ENCODE data around the gene SEPTIN2. TPM values are rescaled to one million over a fixed set of nuclear protein-coding genes. Genes with fewer than 3 reads are reported as not detected.

SEPTIN2 gene
- total RNA-seq, 1 donor from 2014 or later = 466 TPM

GRCh38 chr2:241296767-241297166, 19.0 kb upstream of the SEPTIN2 start:
- TF ChIP-seq, protein P1, sequence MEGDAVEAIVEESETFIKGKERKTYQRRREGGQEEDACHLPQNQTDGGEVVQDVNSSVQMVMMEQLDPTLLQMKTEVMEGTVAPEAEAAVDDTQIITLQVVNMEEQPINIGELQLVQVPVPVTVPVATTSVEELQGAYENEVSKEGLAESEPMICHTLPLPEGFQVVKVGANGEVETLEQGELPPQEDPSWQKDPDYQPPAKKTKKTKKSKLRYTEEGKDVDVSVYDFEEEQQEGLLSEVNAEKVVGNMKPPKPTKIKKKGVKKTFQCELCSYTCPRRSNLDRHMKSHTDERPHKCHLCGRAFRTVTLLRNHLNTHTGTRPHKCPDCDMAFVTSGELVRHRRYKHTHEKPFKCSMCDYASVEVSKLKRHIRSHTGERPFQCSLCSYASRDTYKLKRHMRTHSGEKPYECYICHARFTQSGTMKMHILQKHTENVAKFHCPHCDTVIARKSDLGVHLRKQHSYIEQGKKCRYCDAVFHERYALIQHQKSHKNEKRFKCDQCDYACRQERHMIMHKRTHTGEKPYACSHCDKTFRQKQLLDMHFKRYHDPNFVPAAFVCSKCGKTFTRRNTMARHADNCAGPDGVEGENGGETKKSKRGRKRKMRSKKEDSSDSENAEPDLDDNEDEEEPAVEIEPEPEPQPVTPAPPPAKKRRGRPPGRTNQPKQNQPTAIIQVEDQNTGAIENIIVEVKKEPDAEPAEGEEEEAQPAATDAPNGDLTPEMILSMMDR (conservative IDR thresholded peaks at IDR 0.05) = no peak
- peaks cover 15% of the 10 kb centered on the region for H3K36me3 Mint-ChIP-seq (ENCODE audit: low read depth)
- peaks cover 23% of the 10 kb centered on the region for H3K4me1 Mint-ChIP-seq
- H3K4me3 Mint-ChIP-seq = no peak overlapping the region
- H3K27me3 Mint-ChIP-seq (ENCODE audit: low read depth) = no peaks in the 10 kb centered on the region
- H3K27ac Mint-ChIP-seq (ENCODE audit: unreplicated experiment) = peak overlapping the region; percentile 46
- H3K9me3 Mint-ChIP-seq = no peaks in the 10 kb centered on the region
- DNase-seq (ENCODE audit: low read depth, low spot score) = no peak

GRCh38 chr2:241298673-241299072, 17.1 kb upstream of the SEPTIN2 start:
- H3K4me1 Mint-ChIP-seq = peaks cover 27% of the 10 kb centered on the region
- TF ChIP-seq, protein P1 (conservative IDR thresholded peaks at IDR 0.05) = no peak
- H3K27me3 Mint-ChIP-seq (ENCODE audit: low read depth) = no peaks in the 10 kb centered on the region
- H3K27ac Mint-ChIP-seq (ENCODE audit: unreplicated experiment) = no peak overlapping the region
- H3K36me3 Mint-ChIP-seq (ENCODE audit: low read depth) = peaks cover 15% of the 10 kb centered on the region
- no peak overlapping the region for H3K4me3 Mint-ChIP-seq
- no peaks in the 10 kb centered on the region for H3K9me3 Mint-ChIP-seq
- DNase-seq (ENCODE audit: low read depth, low spot score) = no peak

- no peak overlapping the region for H3K27ac Mint-ChIP-seq (ENCODE audit: unreplicated experiment)
These were observed 15.7 kb upstream of the SEPTIN2 start for GRCh38 chr2:241300000-241300399.

DNA sequence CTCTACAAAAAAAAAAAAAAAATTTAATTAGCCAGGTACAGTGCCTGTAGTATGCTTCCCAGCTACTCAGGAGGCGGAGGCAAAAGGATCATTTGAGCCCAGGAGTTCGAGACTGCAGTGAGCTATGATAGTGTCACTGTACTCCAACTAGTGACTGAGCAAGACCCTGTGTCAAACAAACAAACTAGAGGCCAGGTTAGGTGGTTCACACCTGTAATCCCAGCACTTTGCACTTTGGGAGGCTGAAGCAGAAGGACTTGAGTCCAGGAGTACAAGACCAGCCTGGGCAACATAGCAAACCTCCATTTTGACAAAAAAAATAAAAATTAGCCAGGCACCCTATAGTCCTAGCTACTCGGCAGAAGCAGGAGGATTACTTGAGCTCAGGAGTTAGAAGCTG, 13.6 kb upstream of the SEPTIN2 start:
- H3K36me3 Mint-ChIP-seq (ENCODE audit: low read depth) = peaks cover 2% of the 10 kb centered on the region
- DNase-seq (ENCODE audit: low read depth, low spot score) = no peak
- H3K4me3 Mint-ChIP-seq = no peak overlapping the region
- TF ChIP-seq, protein P1 (conservative IDR thresholded peaks at IDR 0.05) = no peak
- H3K4me1 Mint-ChIP-seq = peaks cover 27% of the 10 kb centered on the region
- no peak overlapping the region for H3K27ac Mint-ChIP-seq (ENCODE audit: unreplicated experiment)
- H3K27me3 Mint-ChIP-seq (ENCODE audit: low read depth) = no peaks in the 10 kb centered on the region
- no peaks in the 10 kb centered on the region for H3K9me3 Mint-ChIP-seq

More at GRCh38 chr2:241300000-241300399, 15.7 kb upstream of the SEPTIN2 start:
- Mint-ChIP-seq H3K9me3 (no peaks in the 10 kb centered on the region), H3K36me3 (ENCODE audit: low read depth) (peaks cover 15% of the 10 kb centered on the region), H3K4me3 (no peak overlapping the region), H3K27me3 (ENCODE audit: low read depth) (no peaks in the 10 kb centered on the region), H3K4me1 (peaks cover 32% of the 10 kb centered on the region)
- no peak for DNase-seq (ENCODE audit: low read depth, low spot score)
- TF ChIP-seq, protein P1 (conservative IDR thresholded peaks at IDR 0.05) = no peak

- Mint-ChIP-seq H3K4me1 (peaks cover 23% of the 10 kb centered on the region), H3K9me3 (no peaks in the 10 kb centered on the region), H3K27me3 (ENCODE audit: low read depth) (no peaks in the 10 kb centered on the region)
These were observed 12.7 kb upstream of the SEPTIN2 start for GRCh38 chr2:241302759-241303651.

More at GRCh38 chr2:241302759-241303651, 12.7 kb upstream of the SEPTIN2 start:
- no peak for DNase-seq (ENCODE audit: low read depth, low spot score)
- TF ChIP-seq, protein P1 (conservative IDR thresholded peaks at IDR 0.05) = no peak
- H3K4me3 Mint-ChIP-seq = no peak overlapping the region
- no peaks in the 10 kb centered on the region for H3K36me3 Mint-ChIP-seq (ENCODE audit: low read depth)
- no peak overlapping the region for H3K27ac Mint-ChIP-seq (ENCODE audit: unreplicated experiment)

Measured in neural crest cell (in vitro differentiated cells).